HG03025 (cell line): ENCODE results near the gene DDX3X.
"Not testable (repeated sequence)": the region's sequence is repeated elsewhere in the genome, so short reads cannot be mapped to it uniquely, and the experiment has no call there.

ENCODE experiments used
- ATAC-seq: cut with Tn5 transposase; IDR thresholded peaks from one replicate; pipeline ENCODE4 v1.9.1; 2021; ENCODE audit warnings: mild to moderate bottlenecking, moderate library complexity; ENCODE audit not compliant: unreplicated experiment, low FRiP score

Gene DDX3X

DNA sequence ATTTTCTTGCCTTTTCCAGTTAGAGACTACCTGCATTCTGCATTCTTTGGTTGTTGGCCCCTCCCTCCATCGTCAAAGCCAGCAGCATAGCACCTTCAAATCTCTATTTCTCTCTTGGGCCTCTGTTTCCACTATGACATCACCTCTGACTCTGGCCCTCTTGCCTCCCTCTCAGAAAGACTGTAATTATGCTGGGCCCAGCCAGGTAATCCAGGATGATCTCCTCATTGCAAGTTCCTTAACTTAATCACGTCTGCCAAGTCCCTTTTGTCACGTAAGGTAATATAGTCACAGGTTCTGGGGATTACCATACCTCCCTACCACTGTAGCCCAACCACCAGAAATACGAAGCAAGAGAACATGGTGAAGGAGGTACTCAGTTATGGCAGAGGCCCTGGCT is 73.9 kb downstream of the DDX3X start:
- no peak for ATAC-seq

DNA sequence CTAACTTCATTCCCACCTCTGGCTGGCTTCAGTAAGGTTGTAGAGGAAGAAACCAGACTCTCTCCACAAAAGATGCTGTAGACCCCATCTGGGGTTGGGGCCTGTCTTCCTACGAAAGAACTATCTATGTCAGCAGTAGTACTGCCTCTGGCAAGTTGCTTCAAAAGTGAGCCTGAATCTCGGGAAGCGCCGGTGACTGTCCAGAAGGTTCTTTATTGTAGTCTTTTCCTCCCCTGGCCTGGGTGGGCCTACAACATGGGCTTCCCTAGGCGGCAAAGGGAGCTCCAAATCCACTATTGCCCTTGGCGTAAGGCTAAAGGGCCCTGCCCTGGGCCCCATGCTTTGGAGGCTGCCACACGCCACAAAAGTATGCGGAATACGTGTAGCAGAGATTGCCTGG is 74.6 kb downstream of the DDX3X start:
- ATAC-seq = no peak

DNA sequence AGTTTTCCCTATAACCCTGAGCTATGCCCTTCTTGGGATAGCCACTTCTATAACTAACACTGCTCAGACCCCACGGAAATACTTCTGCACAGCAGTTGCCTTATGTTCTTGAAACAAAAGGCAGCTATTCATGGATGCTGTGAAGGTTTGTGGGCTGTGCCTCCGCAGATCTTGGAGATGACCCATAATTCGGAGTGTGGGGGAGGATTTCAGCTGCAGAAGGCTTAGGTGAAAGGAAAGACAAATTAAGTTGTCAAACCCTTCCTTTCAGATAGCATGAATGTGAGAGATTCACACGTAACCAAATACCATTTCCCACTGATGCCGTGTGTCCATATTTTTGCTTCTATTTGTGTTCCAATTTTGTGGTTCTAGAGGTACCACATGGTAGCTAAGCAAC is 75.0 kb downstream of the DDX3X start:
- no peak for ATAC-seq

DNA sequence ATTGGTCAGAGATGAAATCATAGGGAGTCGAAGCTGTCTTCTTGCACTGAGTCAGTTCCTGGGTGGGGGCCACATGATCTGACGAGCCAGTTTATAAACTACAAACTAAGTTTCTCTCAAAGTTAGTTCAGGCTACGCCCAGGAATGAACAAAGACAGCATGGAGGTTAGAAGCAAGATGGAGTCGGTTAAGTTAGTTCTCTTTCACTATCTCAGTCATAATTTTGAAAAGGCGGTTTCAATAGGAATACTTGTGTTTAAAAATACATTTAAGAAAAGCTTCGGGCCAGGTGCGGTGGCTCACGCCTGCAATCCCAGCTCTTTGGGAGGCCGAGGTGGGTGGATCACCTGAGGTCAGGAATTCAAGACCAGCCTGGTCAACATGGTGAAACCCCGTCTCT is 77.3 kb downstream of the DDX3X start:
- not testable (repeated sequence) for ATAC-seq

DNA sequence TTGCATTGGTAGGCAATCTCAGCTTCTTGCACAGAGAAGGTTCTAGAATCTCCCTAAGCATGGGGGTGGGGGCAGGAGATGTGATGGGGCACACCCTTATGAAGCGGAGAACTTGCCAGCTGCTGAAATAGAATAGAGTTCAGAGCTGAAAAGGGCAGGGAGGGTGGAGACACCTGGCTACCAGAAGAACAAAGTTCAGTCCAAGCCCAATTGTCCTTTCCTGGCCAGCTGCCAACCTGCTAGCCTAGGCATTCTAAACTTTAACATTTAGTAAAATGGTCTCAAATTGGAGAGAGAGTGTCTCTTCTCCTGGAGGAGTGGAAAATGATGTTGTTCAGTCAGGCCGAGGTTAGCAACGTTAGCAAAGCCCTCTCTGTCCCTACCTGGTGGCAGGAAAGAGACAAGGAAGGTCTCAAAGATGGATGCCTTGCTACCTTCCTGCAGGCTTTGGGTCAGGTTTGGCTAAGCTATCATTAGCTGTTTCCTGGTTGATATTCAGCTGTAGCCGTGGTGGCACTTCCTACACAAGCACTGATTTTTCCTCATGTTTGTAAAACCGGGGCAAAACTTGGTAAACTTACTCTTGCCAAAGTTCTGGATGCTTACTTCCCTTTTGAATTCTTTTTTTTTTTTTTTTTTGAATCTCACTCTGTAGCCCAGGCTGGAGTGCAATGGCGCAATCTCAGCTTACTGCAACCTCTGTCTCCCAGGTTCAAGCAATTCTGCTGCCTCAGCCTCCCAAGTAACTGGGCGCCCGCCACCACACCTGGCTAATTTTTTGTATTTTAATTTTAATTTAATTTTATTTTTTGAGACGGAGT is 78.5 kb downstream of the DDX3X start:
- ATAC-seq = no peak
